DND-41 (cell line): ENCODE measurements around the gene HELZ2.

Experiments
- EZH2 ChIP-seq: IDR thresholded peaks from 3 replicates; pipeline ENCODE4 v1.6.1; 2012; ENCODE audit warnings: borderline replicate concordance, low read depth, mild to moderate bottlenecking, moderate library complexity, low read length, inconsistent platforms; ENCODE audit not compliant: severe bottlenecking
- TF ChIP-seq, protein P1 (sequence below): IDR thresholded peaks from 2 replicates; pipeline ENCODE4 v1.5.1; 2012; ENCODE audit warnings: borderline replicate concordance, low read length, moderate library complexity, mild to moderate bottlenecking; ENCODE audit not compliant: poor library complexity, severe bottlenecking; ENCODE audit errors: extremely low read depth

DNA sequence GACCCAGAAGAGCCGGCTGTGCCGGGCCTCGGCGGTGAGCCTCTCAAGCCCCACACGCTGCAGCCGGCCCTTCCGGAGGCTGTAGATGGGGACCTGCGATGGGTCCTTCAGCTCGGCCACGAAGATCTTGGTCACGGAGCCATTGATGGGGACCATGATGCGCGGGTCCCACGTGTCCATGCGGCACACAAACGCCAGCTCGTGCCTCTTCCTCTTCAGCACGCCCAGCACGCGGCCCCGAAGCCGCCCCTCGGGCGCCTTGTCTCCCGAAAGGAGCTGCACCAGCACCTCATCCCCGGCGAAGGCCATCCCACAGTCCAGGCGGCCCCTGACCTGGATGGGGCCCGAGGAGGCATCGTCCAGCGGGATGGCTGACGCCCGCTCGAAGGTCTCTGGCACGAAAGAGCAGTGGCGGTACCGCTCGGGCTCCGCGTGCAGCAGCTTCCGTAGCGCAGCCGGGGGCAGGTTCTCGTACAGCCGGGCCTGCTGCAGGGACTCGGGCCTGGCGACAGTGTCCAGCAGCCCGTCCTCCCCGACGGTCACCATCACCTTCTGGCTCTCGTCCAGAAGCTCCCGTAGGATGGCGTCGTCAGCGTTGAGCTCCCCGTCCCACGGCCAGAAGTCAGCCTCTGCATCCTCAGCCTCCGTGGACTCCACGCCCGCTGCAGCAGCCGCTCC is 8.9 kb downstream of the HELZ2 start:
- TF ChIP-seq EZH2: no peak
- TF ChIP-seq, protein P1, sequence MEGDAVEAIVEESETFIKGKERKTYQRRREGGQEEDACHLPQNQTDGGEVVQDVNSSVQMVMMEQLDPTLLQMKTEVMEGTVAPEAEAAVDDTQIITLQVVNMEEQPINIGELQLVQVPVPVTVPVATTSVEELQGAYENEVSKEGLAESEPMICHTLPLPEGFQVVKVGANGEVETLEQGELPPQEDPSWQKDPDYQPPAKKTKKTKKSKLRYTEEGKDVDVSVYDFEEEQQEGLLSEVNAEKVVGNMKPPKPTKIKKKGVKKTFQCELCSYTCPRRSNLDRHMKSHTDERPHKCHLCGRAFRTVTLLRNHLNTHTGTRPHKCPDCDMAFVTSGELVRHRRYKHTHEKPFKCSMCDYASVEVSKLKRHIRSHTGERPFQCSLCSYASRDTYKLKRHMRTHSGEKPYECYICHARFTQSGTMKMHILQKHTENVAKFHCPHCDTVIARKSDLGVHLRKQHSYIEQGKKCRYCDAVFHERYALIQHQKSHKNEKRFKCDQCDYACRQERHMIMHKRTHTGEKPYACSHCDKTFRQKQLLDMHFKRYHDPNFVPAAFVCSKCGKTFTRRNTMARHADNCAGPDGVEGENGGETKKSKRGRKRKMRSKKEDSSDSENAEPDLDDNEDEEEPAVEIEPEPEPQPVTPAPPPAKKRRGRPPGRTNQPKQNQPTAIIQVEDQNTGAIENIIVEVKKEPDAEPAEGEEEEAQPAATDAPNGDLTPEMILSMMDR: no peak
